ENCODE measurements around the gene SGMS1.

DNA sequence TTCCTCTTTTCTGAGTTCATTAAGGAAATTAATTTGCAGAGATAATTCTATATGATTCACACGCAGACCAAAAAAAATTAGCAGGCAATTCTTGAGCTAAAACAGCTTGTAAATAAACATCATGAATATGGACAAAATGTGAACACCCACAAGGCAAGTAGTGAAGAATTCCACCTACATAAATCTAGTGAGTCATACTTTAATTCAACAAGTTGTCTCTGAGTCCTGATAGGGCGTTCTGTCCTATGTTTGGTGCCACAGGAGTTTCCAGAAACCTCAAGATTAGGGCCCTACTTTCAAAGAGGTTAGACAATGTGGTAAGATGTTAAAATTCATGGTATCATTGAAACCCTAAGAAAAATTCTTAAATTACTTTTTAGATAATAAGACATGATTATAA, 122.3 kb downstream of the SGMS1 start:
- TF ChIP-seq POLR2AphosphoS5 (IDR thresholded peaks at IDR 0.05), result no peak
- TF ChIP-seq, protein P1, sequence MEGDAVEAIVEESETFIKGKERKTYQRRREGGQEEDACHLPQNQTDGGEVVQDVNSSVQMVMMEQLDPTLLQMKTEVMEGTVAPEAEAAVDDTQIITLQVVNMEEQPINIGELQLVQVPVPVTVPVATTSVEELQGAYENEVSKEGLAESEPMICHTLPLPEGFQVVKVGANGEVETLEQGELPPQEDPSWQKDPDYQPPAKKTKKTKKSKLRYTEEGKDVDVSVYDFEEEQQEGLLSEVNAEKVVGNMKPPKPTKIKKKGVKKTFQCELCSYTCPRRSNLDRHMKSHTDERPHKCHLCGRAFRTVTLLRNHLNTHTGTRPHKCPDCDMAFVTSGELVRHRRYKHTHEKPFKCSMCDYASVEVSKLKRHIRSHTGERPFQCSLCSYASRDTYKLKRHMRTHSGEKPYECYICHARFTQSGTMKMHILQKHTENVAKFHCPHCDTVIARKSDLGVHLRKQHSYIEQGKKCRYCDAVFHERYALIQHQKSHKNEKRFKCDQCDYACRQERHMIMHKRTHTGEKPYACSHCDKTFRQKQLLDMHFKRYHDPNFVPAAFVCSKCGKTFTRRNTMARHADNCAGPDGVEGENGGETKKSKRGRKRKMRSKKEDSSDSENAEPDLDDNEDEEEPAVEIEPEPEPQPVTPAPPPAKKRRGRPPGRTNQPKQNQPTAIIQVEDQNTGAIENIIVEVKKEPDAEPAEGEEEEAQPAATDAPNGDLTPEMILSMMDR (IDR thresholded peaks at IDR 0.05), result no peak
